ENCODE data around the gene SPESP1. TPM values are rescaled to one million over a fixed set of nuclear protein-coding genes. Genes with fewer than 3 reads are reported as not detected.

SPESP1 gene
- total and polyA plus RNA-seq, 2 donors (not counting 3 experiments of a cell fraction or from before 2014, with no cell fraction given) = 1.5 to 2.0 TPM

- no peak overlapping the region for H3K27ac ChIP-seq (ENCODE audit: insufficient read depth, low read depth, low read length)
- dilution Hi-C loops (cut with MboI; ENCODE audit: extremely low pct_ligation_motif_present, low sequenced_read_pairs) (no loop called here), intact Hi-C loops (cut with micrococcal nuclease) (no loop called here)
- no peaks in the 10 kb centered on the region for H3K9me1 ChIP-seq (replicated peaks; ENCODE audit: control insufficient read depth, extremely low read depth, insufficient read depth, low read length)
- no peaks in the 10 kb centered on the region for H4K20me1 ChIP-seq (replicated peaks; ENCODE audit: control insufficient read depth, extremely low read depth, insufficient read depth, low read length)
- TF ChIP-seq POLR2AphosphoS5 (IDR thresholded peaks at IDR 0.05; ENCODE audit: insufficient read depth, low read depth, low read length) = no peak
- no peaks in the 10 kb centered on the region for H3K79me2 ChIP-seq (ENCODE audit: control insufficient read depth, insufficient read depth, low read length)
- ChIA-PET POLR2A (no interaction called here), CTCF (no interaction called here)
- no TSS peak for BruUV-seq (replicated peaks)
- no peak overlapping the region for H3K4me3 ChIP-seq (replicated peaks in 1 of 3; ENCODE audit: insufficient read depth in 1 of 3, low read depth in 1 of 3, low read length in 3 of 3)
- H3K9ac ChIP-seq (replicated peaks; ENCODE audit: extremely low read depth, insufficient read depth, low read length) = no peak overlapping the region
- FAIRE-seq (no peak), DNase-seq (ENCODE audit: low read depth, low spot score) (no peak)
- no peaks in the 10 kb centered on the region for H3K9me3 ChIP-seq (replicated peaks; ENCODE audit: control insufficient read depth, insufficient read depth, low read length)
- no peak overlapping the region for H3K4me2 ChIP-seq (ENCODE audit: insufficient read depth, low read length)
- H3K4me1 ChIP-seq (ENCODE audit: control insufficient read depth, extremely low read depth, insufficient read depth, low read length) = no peaks in the 10 kb centered on the region
- H3K36me3 ChIP-seq (ENCODE audit: control insufficient read depth in 2 of 2, extremely low read depth in 1 of 2, insufficient read depth in 2 of 2, low read length in 2 of 2) = no peaks in the 10 kb centered on the region
- peaks cover 4 to 22% of the 10 kb centered on the region in 2 experiments for H3K27me3 ChIP-seq (ENCODE audit: control insufficient read depth in 2 of 2, insufficient read depth in 2 of 2, low read length in 2 of 2)
- no peak overlapping the region for H2AFZ ChIP-seq (ENCODE audit: low read depth, low read length)
Measured at GRCh38 chr15:68967948-68968347, 37.6 kb downstream of the SPESP1 start.

- dilution Hi-C loops (cut with MboI; ENCODE audit: extremely low pct_ligation_motif_present, low sequenced_read_pairs) (no loop called here), intact Hi-C loops (cut with micrococcal nuclease) (no loop called here)
- Histone ChIP-seq H3K4me2 (ENCODE audit: insufficient read depth, low read length) (no peak overlapping the region), H3K27ac (ENCODE audit: insufficient read depth, low read depth, low read length) (no peak overlapping the region), H3K4me1 (ENCODE audit: control insufficient read depth, extremely low read depth, insufficient read depth, low read length) (no peaks in the 10 kb centered on the region), H3K27me3 (ENCODE audit: control insufficient read depth in 2 of 2, insufficient read depth in 2 of 2, low read length in 2 of 2) (peaks cover 7 to 22% of the 10 kb centered on the region in 2 experiments), H3K9me3 (replicated peaks; ENCODE audit: control insufficient read depth, insufficient read depth, low read length) (no peaks in the 10 kb centered on the region), H2AFZ (ENCODE audit: low read depth, low read length) (no peak overlapping the region), H3K9me1 (replicated peaks; ENCODE audit: control insufficient read depth, extremely low read depth, insufficient read depth, low read length) (no peaks in the 10 kb centered on the region), H3K79me2 (ENCODE audit: control insufficient read depth, insufficient read depth, low read length) (no peaks in the 10 kb centered on the region), H3K4me3 (replicated peaks in 1 of 3; ENCODE audit: insufficient read depth in 1 of 3, low read depth in 1 of 3, low read length in 3 of 3) (no peak overlapping the region), H3K9ac (replicated peaks; ENCODE audit: extremely low read depth, insufficient read depth, low read length) (no peak overlapping the region), H3K36me3 (ENCODE audit: control insufficient read depth in 2 of 2, extremely low read depth in 1 of 2, insufficient read depth in 2 of 2, low read length in 2 of 2) (no peaks in the 10 kb centered on the region), H4K20me1 (replicated peaks; ENCODE audit: control insufficient read depth, extremely low read depth, insufficient read depth, low read length) (no peaks in the 10 kb centered on the region)
- ChIA-PET CTCF (interaction anchor here (1.4 kb wide), 1 partner anchor 44 kb away, joined by 3 read pairs; no protein-coding TSS in a partner anchor), POLR2A (no interaction called here)
- FAIRE-seq (no peak), DNase-seq (ENCODE audit: low read depth, low spot score) (no peak)
- BruUV-seq (replicated peaks) = no TSS peak
- TF ChIP-seq MAX (IDR thresholded peaks at IDR 0.05; ENCODE audit: insufficient read depth, insufficient read length) = no peak
Measured at GRCh38 chr15:68969298-68969697, 39.0 kb downstream of the SPESP1 start.
